ENCODE data around the gene CCDC88A.

Gene CCDC88A

DNA sequence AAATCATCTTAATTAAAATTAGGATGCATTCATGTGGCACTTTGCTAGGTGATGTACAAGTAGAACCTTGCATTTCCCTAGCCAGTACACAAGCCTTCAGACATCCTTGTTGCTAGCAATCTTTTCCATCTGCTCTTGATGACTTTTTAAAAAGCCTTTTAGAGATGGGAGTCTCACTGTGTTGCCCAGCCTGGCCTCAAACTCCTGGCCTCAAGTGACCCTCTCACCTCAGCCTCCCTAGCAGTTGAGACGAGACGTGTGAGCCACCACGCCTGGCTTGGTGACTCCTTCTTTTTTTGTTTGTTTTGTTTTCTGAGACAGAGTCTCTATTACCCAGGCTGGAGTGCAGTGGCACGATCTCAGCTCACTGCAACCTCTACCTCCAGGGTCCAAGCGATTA is 1.7 kb upstream of the CCDC88A start:
- H3K4me3 ChIP-seq (ENCODE audit: low read depth, low read length): no peak overlapping the region
- TF ChIP-seq, protein P1, sequence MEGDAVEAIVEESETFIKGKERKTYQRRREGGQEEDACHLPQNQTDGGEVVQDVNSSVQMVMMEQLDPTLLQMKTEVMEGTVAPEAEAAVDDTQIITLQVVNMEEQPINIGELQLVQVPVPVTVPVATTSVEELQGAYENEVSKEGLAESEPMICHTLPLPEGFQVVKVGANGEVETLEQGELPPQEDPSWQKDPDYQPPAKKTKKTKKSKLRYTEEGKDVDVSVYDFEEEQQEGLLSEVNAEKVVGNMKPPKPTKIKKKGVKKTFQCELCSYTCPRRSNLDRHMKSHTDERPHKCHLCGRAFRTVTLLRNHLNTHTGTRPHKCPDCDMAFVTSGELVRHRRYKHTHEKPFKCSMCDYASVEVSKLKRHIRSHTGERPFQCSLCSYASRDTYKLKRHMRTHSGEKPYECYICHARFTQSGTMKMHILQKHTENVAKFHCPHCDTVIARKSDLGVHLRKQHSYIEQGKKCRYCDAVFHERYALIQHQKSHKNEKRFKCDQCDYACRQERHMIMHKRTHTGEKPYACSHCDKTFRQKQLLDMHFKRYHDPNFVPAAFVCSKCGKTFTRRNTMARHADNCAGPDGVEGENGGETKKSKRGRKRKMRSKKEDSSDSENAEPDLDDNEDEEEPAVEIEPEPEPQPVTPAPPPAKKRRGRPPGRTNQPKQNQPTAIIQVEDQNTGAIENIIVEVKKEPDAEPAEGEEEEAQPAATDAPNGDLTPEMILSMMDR (IDR thresholded peaks at IDR 0.05; ENCODE audit: borderline replicate concordance, insufficient read depth, low read depth, low read length): no peak

DNA sequence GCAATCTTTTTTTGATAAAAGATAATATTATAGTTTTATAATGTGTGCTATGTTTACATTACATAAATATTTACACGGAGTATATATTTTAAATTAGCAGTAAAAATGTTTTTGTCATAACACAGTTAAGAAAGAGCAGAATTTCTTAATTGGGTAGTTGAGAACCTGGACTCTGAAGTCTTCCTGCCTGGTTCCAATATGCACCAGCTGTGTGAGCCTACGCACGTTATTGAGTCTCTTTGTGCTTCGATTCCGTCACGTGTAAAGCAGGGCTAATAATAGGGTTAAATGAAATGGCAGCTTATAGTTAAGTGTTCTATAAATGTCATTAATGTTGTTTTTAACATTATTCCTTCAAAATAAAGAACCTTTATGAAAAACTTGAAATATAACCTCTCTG is 1.2 kb upstream of the CCDC88A start:
- TF ChIP-seq, protein P1 (IDR thresholded peaks at IDR 0.05; ENCODE audit: borderline replicate concordance, insufficient read depth, low read depth, low read length): no peak
- H3K4me3 ChIP-seq (ENCODE audit: low read depth, low read length): no peak overlapping the region

DNA sequence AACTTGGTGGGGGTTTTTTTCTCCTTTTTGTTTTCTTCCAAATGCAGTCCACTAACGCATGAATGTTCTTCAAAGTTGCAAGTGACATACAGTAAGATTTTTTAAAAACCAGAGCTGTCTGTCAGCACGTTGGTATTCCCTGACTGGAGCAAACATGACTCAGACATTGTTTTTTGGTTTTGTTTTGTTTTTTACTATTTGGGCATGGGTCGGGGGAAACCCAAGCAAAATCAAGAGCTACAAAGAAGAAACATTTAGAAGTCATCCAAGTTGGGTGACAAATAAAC is 726 bp upstream of the CCDC88A start:
- TF ChIP-seq, protein P1 (IDR thresholded peaks at IDR 0.05; ENCODE audit: borderline replicate concordance, insufficient read depth, low read depth, low read length): no peak
- peak overlapping the region; percentile 84 for H3K4me3 ChIP-seq (ENCODE audit: low read depth, low read length)

GRCh38 chr2:55419233-55419678 is 400 bp downstream of the CCDC88A start:
- TF ChIP-seq, protein P1 (IDR thresholded peaks at IDR 0.05; ENCODE audit: borderline replicate concordance, insufficient read depth, low read depth, low read length): no peak
- peak overlapping the region; percentile 84 for H3K4me3 ChIP-seq (ENCODE audit: low read depth, low read length)

DNA sequence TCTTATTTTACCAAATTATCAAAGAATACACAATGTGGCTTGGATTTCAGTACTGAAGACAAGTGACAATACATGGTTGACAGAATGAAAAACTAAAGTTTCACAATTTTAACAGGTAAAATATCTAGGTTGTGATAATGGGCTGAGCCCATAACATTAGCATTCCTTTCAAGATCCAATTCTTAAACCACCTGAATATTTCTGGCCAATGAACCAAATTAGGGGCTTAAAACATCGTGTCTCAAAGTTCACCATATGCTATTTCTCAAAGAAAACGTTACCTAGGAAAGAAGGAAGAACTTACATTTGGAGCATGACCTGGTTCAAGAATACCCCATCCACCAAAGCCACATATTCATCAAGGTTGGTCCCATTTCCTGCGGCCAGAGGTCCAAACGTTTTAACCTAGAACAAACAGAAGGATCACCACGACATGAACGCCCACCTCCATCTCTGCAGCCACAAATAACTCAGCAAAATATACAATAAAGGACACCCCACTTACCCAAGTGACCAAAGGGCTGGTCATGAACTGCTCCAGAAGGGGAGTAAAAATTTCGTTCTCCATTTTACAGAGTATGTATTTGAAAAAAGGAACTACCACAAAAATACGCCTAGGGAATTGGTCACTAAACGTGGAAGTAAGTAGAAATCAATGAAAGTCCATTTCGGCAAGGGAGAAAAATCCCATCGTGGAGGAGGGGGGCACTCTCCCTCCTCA is 984 bp downstream of the CCDC88A start:
- H3K4me3 ChIP-seq (ENCODE audit: low read depth, low read length): peak overlapping the region; percentile 84
- TF ChIP-seq, protein P1 (IDR thresholded peaks at IDR 0.05; ENCODE audit: borderline replicate concordance, insufficient read depth, low read depth, low read length): no peak

GRCh38 chr2:55418072-55418471 is 1.6 kb downstream of the CCDC88A start:
- peak overlapping the region; percentile 84 for H3K4me3 ChIP-seq (ENCODE audit: low read depth, low read length)
- TF ChIP-seq, protein P1 (IDR thresholded peaks at IDR 0.05; ENCODE audit: borderline replicate concordance, insufficient read depth, low read depth, low read length): no peak

- H3K4me3 ChIP-seq (ENCODE audit: low read depth, low read length): peak overlapping the region; percentile 33
- TF ChIP-seq, protein P1 (IDR thresholded peaks at IDR 0.05; ENCODE audit: borderline replicate concordance, insufficient read depth, low read depth, low read length): no peak
Measured at GRCh38 chr2:55416786-55417568, 2.7 kb downstream of the CCDC88A start.

Data from GM12875 (cell line).